Type B pancreatic cell (in vitro differentiated cells): ENCODE results near the gene IRX3. TPM values are rescaled to one million over a fixed set of nuclear protein-coding genes. Genes with fewer than 3 reads are reported as not detected.

ENCODE experiments used
- DNase-seq: peaks from one replicate; pipeline ENCODE4 v3.0.0; 2021; ENCODE audit warnings: mixed read lengths; ENCODE audit not compliant: unreplicated experiment; ENCODE audit errors: extremely low spot score
- H3K27ac Mint-ChIP-seq: 2 replicates; pipeline ENCODE4 v1.8.0; 2021; ENCODE audit warnings: mild to moderate bottlenecking, mixed read lengths
- H3K27me3 Mint-ChIP-seq: 2 replicates; pipeline ENCODE4 v1.8.0; 2021; ENCODE audit warnings: mixed read lengths
- H3K36me3 Mint-ChIP-seq: 2 replicates; pipeline ENCODE4 v1.8.0; 2021; ENCODE audit warnings: mixed read lengths
- H3K4me1 Mint-ChIP-seq: one replicate; pipeline ENCODE4 v1.8.0; 2021; ENCODE audit warnings: mixed read lengths; ENCODE audit not compliant: unreplicated experiment
- H3K4me3 Mint-ChIP-seq: 2 replicates; pipeline ENCODE4 v1.8.0; 2021; ENCODE audit warnings: mild to moderate bottlenecking, mixed read lengths
- H3K9me3 Mint-ChIP-seq: 2 replicates; pipeline ENCODE4 v1.8.0; 2021; ENCODE audit warnings: mixed read lengths
- total RNA-seq: library from RNA; stranded (reverse); gene quantifications from 2 replicates; pipeline ENCODE4 v1.2.1, GENCODE V29; 2021; ENCODE audit warnings: low replicate concordance
- TF ChIP-seq, protein P1 (sequence below): fragments of 200-600 bp; sonication (generic); conservative IDR thresholded peaks from 2 replicates; pipeline ENCODE4 v1.5.0; 2021; ENCODE audit warnings: antibody characterized with exemption, mild to moderate bottlenecking

Gene IRX3
- total RNA-seq, 1 donor from 2014 or later, result 30.7 TPM

DNA sequence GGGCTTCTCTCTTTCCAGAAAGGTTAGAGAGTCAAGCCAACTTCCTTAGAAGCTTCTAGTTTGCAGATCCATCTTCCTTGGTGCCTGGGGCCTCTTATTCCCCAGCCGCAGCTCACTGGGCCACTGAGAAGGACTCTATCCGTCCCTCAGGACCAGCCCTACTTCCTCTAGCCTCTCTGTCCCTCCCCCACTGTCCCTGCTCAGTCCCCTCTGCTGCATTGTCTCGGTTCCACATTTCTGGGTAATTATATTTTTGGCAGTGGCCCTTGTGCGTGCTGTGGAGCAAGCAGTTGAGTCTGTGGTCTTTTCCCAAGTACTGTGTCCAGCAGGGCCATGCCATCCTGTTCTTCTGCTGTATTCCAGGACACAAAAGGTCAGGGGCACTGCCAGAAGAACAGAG lies 17.8 kb downstream of the IRX3 start:
- peaks cover 6% of the 10 kb centered on the region for H3K4me1 Mint-ChIP-seq
- H3K27ac Mint-ChIP-seq, result no peak overlapping the region
- no peak for DNase-seq
- no peak overlapping the region for H3K4me3 Mint-ChIP-seq
- H3K36me3 Mint-ChIP-seq, result no peaks in the 10 kb centered on the region
- TF ChIP-seq, protein P1, sequence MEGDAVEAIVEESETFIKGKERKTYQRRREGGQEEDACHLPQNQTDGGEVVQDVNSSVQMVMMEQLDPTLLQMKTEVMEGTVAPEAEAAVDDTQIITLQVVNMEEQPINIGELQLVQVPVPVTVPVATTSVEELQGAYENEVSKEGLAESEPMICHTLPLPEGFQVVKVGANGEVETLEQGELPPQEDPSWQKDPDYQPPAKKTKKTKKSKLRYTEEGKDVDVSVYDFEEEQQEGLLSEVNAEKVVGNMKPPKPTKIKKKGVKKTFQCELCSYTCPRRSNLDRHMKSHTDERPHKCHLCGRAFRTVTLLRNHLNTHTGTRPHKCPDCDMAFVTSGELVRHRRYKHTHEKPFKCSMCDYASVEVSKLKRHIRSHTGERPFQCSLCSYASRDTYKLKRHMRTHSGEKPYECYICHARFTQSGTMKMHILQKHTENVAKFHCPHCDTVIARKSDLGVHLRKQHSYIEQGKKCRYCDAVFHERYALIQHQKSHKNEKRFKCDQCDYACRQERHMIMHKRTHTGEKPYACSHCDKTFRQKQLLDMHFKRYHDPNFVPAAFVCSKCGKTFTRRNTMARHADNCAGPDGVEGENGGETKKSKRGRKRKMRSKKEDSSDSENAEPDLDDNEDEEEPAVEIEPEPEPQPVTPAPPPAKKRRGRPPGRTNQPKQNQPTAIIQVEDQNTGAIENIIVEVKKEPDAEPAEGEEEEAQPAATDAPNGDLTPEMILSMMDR, result no peak
- peaks cover 15% of the 10 kb centered on the region for H3K27me3 Mint-ChIP-seq
- peaks cover 6% of the 10 kb centered on the region for H3K9me3 Mint-ChIP-seq

DNA sequence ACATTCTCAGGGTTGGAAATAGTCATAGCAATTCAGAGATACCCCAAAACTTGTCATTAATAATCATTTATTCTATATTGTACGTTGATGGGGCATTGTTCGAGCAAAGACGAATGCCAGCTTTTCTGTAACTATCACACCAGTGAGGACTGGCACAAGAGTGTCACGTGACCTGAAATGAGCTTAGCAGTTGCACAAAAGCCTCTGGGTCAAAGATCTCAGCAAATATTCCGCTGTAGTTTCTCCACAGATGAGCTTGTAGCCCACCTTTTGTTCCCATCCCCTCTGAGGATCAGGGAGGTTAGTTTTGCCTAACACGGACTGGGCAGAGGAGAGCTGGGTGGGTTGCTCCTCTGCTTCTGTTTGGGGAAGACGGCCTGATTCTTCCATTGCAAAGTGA lies 18.2 kb downstream of the IRX3 start:
- DNase-seq, result no peak
- H3K27ac Mint-ChIP-seq, result no peak overlapping the region

DNA sequence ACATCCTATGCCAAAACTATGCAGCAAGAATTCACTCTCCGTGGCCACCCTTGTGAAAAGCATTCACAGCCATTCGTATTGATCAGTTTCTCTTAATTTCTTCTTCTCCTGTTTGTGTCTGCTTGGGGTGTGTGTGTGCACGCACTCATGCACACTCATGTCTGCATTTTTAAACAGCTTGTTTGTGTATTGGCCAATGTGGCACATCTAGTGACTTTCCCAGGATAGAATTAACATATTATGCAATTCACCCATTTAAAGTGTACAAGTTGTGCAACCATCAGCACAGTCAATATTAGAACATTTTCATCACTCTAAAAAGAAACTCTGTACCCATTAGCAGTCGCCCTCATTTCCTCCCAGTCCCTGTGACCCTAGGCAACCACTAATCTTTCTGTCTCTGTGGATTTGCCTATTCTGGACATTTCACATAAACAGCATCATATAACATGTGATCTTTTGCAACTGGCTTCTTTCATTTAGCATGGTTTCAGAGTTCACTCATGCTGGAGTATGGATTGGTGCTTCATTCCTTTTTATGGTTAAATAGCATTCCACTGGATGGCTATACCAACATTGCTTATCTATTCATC lies 20.1 kb downstream of the IRX3 start:
- H3K4me3 Mint-ChIP-seq, result no peak overlapping the region
- DNase-seq, result no peak
- no peak overlapping the region for H3K27ac Mint-ChIP-seq
- H3K27me3 Mint-ChIP-seq, result peaks cover 27% of the 10 kb centered on the region
- H3K9me3 Mint-ChIP-seq, result peaks cover 11% of the 10 kb centered on the region
- H3K4me1 Mint-ChIP-seq, result peaks cover 6% of the 10 kb centered on the region
- no peaks in the 10 kb centered on the region for H3K36me3 Mint-ChIP-seq
- TF ChIP-seq, protein P1, result no peak

More for the DNA sequence above, 18.2 kb downstream of the IRX3 start:
- peaks cover 18% of the 10 kb centered on the region for H3K27me3 Mint-ChIP-seq
- H3K4me1 Mint-ChIP-seq, result peaks cover 6% of the 10 kb centered on the region
- no peak overlapping the region for H3K4me3 Mint-ChIP-seq
- TF ChIP-seq, protein P1, result no peak
- no peaks in the 10 kb centered on the region for H3K36me3 Mint-ChIP-seq
- peaks cover 6% of the 10 kb centered on the region for H3K9me3 Mint-ChIP-seq

DNA sequence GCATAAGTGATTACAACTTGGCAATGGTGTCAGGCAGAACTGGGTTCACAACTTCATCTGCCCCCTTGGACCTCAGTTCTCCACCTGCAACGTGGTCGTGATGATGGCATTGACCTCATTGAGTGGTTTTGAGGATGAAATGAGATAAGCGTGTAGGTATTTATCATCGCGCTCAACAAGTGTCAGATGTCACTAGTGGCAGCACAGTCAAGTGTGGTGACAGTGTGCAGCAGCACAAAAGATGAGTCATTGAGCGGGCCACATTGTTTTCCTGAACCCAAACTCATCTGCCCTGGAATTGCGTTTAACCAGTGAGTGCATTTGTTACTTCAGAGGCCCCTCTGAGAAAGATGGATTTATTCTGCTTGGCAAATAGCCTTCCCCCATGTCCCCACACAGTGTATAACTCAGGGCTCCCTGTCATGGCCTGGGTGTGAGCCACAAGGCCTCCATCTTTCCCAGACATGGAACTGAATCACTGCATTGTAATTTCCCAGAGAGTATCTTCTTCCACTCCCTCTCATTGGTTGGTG lies 20.9 kb downstream of the IRX3 start:
- TF ChIP-seq, protein P1, result no peak
- H3K27me3 Mint-ChIP-seq, result peaks cover 27% of the 10 kb centered on the region

DNA sequence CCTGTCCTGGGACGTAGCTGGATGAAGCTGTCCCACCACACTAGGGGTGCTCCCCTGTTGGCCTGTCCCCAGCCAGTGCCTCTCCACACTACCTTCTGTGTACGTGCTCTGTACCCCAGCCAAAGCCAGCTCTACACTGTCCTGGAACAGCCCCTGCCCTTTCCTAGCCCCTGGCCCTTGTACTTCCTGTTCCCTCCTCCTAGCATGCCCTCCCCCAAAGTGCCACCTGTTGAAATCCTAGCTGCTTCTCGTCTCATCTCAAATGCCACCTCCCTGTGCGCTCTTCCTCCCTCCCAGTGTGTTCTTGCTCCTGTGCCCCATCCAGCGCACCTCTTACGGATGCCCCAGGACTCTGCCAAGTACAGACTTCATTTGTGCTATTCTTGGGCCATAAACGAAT lies 33.5 kb downstream of the IRX3 start:
- Mint-ChIP-seq H3K9me3 (no peaks in the 10 kb centered on the region), H3K27ac (no peak overlapping the region), H3K27me3 (peaks cover 18% of the 10 kb centered on the region), H3K4me1 (peaks cover 14% of the 10 kb centered on the region), H3K4me3 (no peak overlapping the region), H3K36me3 (no peaks in the 10 kb centered on the region)
- DNase-seq, result no peak
- TF ChIP-seq, protein P1, result no peak

More for the DNA sequence above, 20.9 kb downstream of the IRX3 start:
- Mint-ChIP-seq H3K4me3 (no peak overlapping the region), H3K9me3 (peaks cover 9% of the 10 kb centered on the region), H3K36me3 (no peaks in the 10 kb centered on the region), H3K27ac (no peak overlapping the region), H3K4me1 (peaks cover 6% of the 10 kb centered on the region)
- DNase-seq, result peak; percentile 50
